ENCODE measurements around the gene SPCS2. TPM values are rescaled to one million over a fixed set of nuclear protein-coding genes. Genes with fewer than 3 reads are reported as not detected.

SPCS2 gene
- 10.9 and 43.9 TPM in 2 replicates for total RNA-seq

GRCh38 chr11:74948898-74949752 lies at the start of gene SPCS2, which contains the start of gene XRRA1:
Gene SPCS2, plus strand, starts transcription at chr11:74949266. Its CDS starts 20 bp downstream, at chr11:74949286.
Gene XRRA1, minus strand, starts transcription at chr11:74949091. Its CDS starts 8,213 bp downstream, at chr11:74940878.
- TF ChIP-seq CTCF (IDR thresholded peaks at IDR 0.05; ENCODE audit: extremely low read depth, low read depth, low read length) = no peak

GRCh38 chr11:74902342-74902741 lies 46.7 kb upstream of the SPCS2 start:
- TF ChIP-seq CTCF (IDR thresholded peaks at IDR 0.05; ENCODE audit: extremely low read depth, low read depth, low read length) = no peak
- Histone ChIP-seq H3K4me1 (ENCODE audit: insufficient read depth, low read length) (no peaks in the 10 kb centered on the region), H3K9me3 (ENCODE audit: low read depth, low read length) (no peaks in the 10 kb centered on the region), H4K20me1 (ENCODE audit: insufficient read depth, low read length) (no peaks in the 10 kb centered on the region), H3K79me2 (ENCODE audit: insufficient read depth, low read length) (no peaks in the 10 kb centered on the region), H3K27me3 (ENCODE audit: insufficient read depth, low read length) (no peaks in the 10 kb centered on the region), H3K27ac (ENCODE audit: low read depth, low read length) (no peak overlapping the region), H3K4me3 (ENCODE audit: insufficient read depth, low read length) (no peak overlapping the region), H2AFZ (ENCODE audit: low read length) (no peak overlapping the region), H3K4me2 (ENCODE audit: insufficient read depth, low read length) (no peak overlapping the region), H3K36me3 (ENCODE audit: insufficient read depth, low read length) (peaks cover 6% of the 10 kb centered on the region)
- DNase-seq (ENCODE audit: insufficient read length, low spot score, missing footprints) = no peak

More at GRCh38 chr11:74948898-74949752, at the start of gene SPCS2, which contains the start of gene XRRA1:
- Histone ChIP-seq H3K4me3 (ENCODE audit: insufficient read depth, low read length) (peak within 1 kb of the TSS; percentile 85), H4K20me1 (ENCODE audit: insufficient read depth, low read length) (peaks cover 35% of the 10 kb centered on the region), H3K27me3 (ENCODE audit: insufficient read depth, low read length) (no peaks in the 10 kb centered on the region), H3K36me3 (ENCODE audit: insufficient read depth, low read length) (peaks cover 2% of the 10 kb centered on the region), H3K9me3 (ENCODE audit: low read depth, low read length) (no peaks in the 10 kb centered on the region), H3K4me2 (ENCODE audit: insufficient read depth, low read length) (peak within 1 kb of the TSS; percentile 84), H3K27ac (ENCODE audit: low read depth, low read length) (peak within 1 kb of the TSS; percentile 96), H3K79me2 (ENCODE audit: insufficient read depth, low read length) (peaks cover 64% of the 10 kb centered on the region), H3K4me1 (ENCODE audit: insufficient read depth, low read length) (peaks cover 21% of the 10 kb centered on the region), H2AFZ (ENCODE audit: low read length) (peak within 1 kb of the TSS; percentile 95)
- DNase-seq (ENCODE audit: insufficient read length, low spot score, missing footprints) = peak; percentile 95

- Histone ChIP-seq H3K4me2 (ENCODE audit: insufficient read depth, low read length) (no peak overlapping the region), H4K20me1 (ENCODE audit: insufficient read depth, low read length) (no peaks in the 10 kb centered on the region), H3K27me3 (ENCODE audit: insufficient read depth, low read length) (no peaks in the 10 kb centered on the region), H3K4me3 (ENCODE audit: insufficient read depth, low read length) (no peak overlapping the region), H3K36me3 (ENCODE audit: insufficient read depth, low read length) (peaks cover 15% of the 10 kb centered on the region), H3K27ac (ENCODE audit: low read depth, low read length) (no peak overlapping the region), H2AFZ (ENCODE audit: low read length) (no peak overlapping the region), H3K9me3 (ENCODE audit: low read depth, low read length) (no peaks in the 10 kb centered on the region), H3K79me2 (ENCODE audit: insufficient read depth, low read length) (no peaks in the 10 kb centered on the region), H3K4me1 (ENCODE audit: insufficient read depth, low read length) (no peaks in the 10 kb centered on the region)
- no peak for DNase-seq (ENCODE audit: insufficient read length, low spot score, missing footprints)
- no peak for TF ChIP-seq CTCF (IDR thresholded peaks at IDR 0.05; ENCODE audit: extremely low read depth, low read depth, low read length)
These were observed 43.7 kb upstream of the SPCS2 start for GRCh38 chr11:74905326-74905725.

- H3K4me2 ChIP-seq (ENCODE audit: insufficient read depth, low read length) = no peak overlapping the region
- H3K9me3 ChIP-seq (ENCODE audit: low read depth, low read length) = no peaks in the 10 kb centered on the region
- no peaks in the 10 kb centered on the region for H4K20me1 ChIP-seq (ENCODE audit: insufficient read depth, low read length)
- no peak overlapping the region for H3K27ac ChIP-seq (ENCODE audit: low read depth, low read length)
- H3K36me3 ChIP-seq (ENCODE audit: insufficient read depth, low read length) = peaks cover 21% of the 10 kb centered on the region
- H3K4me3 ChIP-seq (ENCODE audit: insufficient read depth, low read length) = no peak overlapping the region
- no peaks in the 10 kb centered on the region for H3K79me2 ChIP-seq (ENCODE audit: insufficient read depth, low read length)
- no peak for TF ChIP-seq CTCF (IDR thresholded peaks at IDR 0.05; ENCODE audit: extremely low read depth, low read depth, low read length)
- H3K27me3 ChIP-seq (ENCODE audit: insufficient read depth, low read length) = no peaks in the 10 kb centered on the region
- no peak overlapping the region for H2AFZ ChIP-seq (ENCODE audit: low read length)
- no peaks in the 10 kb centered on the region for H3K4me1 ChIP-seq (ENCODE audit: insufficient read depth, low read length)
- DNase-seq (ENCODE audit: insufficient read length, low spot score, missing footprints) = no peak
These were observed 39.7 kb upstream of the SPCS2 start for GRCh38 chr11:74909385-74909784.

All from osteoblast (primary cell).